HEK293 (cell line): ENCODE measurements around the gene NPW.

Source experiments
- SETDB1 ChIP-seq: IDR thresholded peaks from one replicate; pipeline ENCODE4 v1.6.1; 2017; ENCODE audit warnings: mild to moderate bottlenecking, low read length, moderate library complexity, mixed read lengths; ENCODE audit not compliant: insufficient read length
- ZNF138 ChIP-seq: fragments of 450-650 bp; formaldehyde crosslinking; IDR thresholded peaks from 2 replicates; pipeline ENCODE4 v1.5.1; 2016; ENCODE audit warnings: missing biosample characterization, missing genetic modification characterization, borderline replicate concordance
- ZNF274 ChIP-seq, 2 experiments: fragments of 200-500 bp in 1 of 2; fragments of 450-650 bp in 1 of 2; sonication (Bioruptor generic) in 1 of 2; formaldehyde crosslinking in 1 of 2; IDR thresholded peaks; 2 replicates each; pipeline versions ENCODE4 v1.5.1 to v1.6.1; 2014 to 2016; ENCODE audit warnings: borderline replicate concordance in 1 of 2, inconsistent platforms in 1 of 2, low read length in 1 of 2, missing biosample characterization in 1 of 2, missing genetic modification characterization in 1 of 2
- ZNF521 ChIP-seq: fragments of 450-650 bp; formaldehyde crosslinking; IDR thresholded peaks from 2 replicates; pipeline ENCODE4 v1.5.1; 2017; ENCODE audit warnings: missing biosample characterization, mild to moderate bottlenecking, missing genetic modification characterization
- TF ChIP-seq, protein P1 (sequence below): fragments of 450-650 bp; formaldehyde crosslinking; IDR thresholded peaks from 2 replicates; pipeline ENCODE4 v1.5.1; 2016; ENCODE audit warnings: missing biosample characterization, missing genetic modification characterization

- TF ChIP-seq SETDB1, result no peak
- TF ChIP-seq, protein P1, sequence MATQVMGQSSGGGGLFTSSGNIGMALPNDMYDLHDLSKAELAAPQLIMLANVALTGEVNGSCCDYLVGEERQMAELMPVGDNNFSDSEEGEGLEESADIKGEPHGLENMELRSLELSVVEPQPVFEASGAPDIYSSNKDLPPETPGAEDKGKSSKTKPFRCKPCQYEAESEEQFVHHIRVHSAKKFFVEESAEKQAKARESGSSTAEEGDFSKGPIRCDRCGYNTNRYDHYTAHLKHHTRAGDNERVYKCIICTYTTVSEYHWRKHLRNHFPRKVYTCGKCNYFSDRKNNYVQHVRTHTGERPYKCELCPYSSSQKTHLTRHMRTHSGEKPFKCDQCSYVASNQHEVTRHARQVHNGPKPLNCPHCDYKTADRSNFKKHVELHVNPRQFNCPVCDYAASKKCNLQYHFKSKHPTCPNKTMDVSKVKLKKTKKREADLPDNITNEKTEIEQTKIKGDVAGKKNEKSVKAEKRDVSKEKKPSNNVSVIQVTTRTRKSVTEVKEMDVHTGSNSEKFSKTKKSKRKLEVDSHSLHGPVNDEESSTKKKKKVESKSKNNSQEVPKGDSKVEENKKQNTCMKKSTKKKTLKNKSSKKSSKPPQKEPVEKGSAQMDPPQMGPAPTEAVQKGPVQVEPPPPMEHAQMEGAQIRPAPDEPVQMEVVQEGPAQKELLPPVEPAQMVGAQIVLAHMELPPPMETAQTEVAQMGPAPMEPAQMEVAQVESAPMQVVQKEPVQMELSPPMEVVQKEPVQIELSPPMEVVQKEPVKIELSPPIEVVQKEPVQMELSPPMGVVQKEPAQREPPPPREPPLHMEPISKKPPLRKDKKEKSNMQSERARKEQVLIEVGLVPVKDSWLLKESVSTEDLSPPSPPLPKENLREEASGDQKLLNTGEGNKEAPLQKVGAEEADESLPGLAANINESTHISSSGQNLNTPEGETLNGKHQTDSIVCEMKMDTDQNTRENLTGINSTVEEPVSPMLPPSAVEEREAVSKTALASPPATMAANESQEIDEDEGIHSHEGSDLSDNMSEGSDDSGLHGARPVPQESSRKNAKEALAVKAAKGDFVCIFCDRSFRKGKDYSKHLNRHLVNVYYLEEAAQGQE (tag by site-specific recombination), result no peak
- TF ChIP-seq ZNF138 (tag by site-specific recombination), result no peak
- no peak for TF ChIP-seq ZNF274 (IDR thresholded peaks at IDR 0.05; ENCODE audit: low read length)
- no peak for TF ChIP-seq ZNF274 (tag by site-specific recombination; IDR thresholded peaks at IDR 0.05; ENCODE audit: borderline replicate concordance)
- no peak for TF ChIP-seq ZNF521 (tag by site-specific recombination)
Observed at GRCh38 chr16:1976951-1977874, 42.4 kb upstream of the NPW start.
